ENCODE results near the gene PEMT.

- no peak for TF ChIP-seq CTCF (conservative IDR thresholded peaks at IDR 0.05; ENCODE audit: low read depth in 2 of 2)
- no peak for TF ChIP-seq POLR2AphosphoS5 (IDR thresholded peaks at IDR 0.05; ENCODE audit: low read depth)
- TF ChIP-seq EZH2phosphoT487 (IDR thresholded peaks at IDR 0.05; ENCODE audit: unreplicated experiment), result no peak
- no peak for TF ChIP-seq EZH2 (IDR thresholded peaks at IDR 0.05; ENCODE audit: low read depth, unreplicated experiment)
- no peak for TF ChIP-seq REST (IDR thresholded peaks at IDR 0.05; ENCODE audit: unreplicated experiment)
- TF ChIP-seq ZNF114 (CRISPR knock-in tag; IDR thresholded peaks at IDR 0.05), result no peak
- no peak for TF ChIP-seq NANOG (IDR thresholded peaks at IDR 0.05; ENCODE audit: borderline replicate concordance)
Observed at GRCh38 chr17:17606416-17607000, 15.0 kb upstream of the PEMT start.
